OCI-LY3 (cell line): Measurements from ENCODE around the gene MED15.
A peak's percentile ranks its signal among the peaks of the same experiment; 100 is the strongest.

Experiments used
- H2AFZ ChIP-seq: fragments of 200-600, 300-600 bp; shearing (Covaris generic); 2 replicates; pipeline ENCODE4 v1.6.0; 2014; ENCODE audit warnings: antibody characterized with exemption, low read depth, low read length
- H3K27ac ChIP-seq: fragments of 200-600, 300-600 bp; sonication (generic); 2 replicates; pipeline ENCODE4 v1.5.1; 2014; ENCODE audit warnings: mild to moderate bottlenecking, low read length, moderate library complexity, mixed read lengths
- H3K27me3 ChIP-seq: fragments of 200-600, 300-600 bp; sonication (generic); 2 replicates; pipeline ENCODE4 v1.6.1; 2014; ENCODE audit warnings: low read depth, low read length, mixed read lengths
- H3K36me3 ChIP-seq: fragments of 200-600, 300-600 bp; sonication (generic); replicated peaks from 2 replicates; pipeline ENCODE3; 2014; ENCODE audit warnings: low read depth, low read length, mixed read lengths
- H3K4me1 ChIP-seq: fragments of 300-600, 200-600 bp; sonication (generic); 2 replicates; pipeline ENCODE4 v1.6.1; 2014; ENCODE audit warnings: low read length, mixed read lengths
- H3K4me2 ChIP-seq: fragments of 200-600, 300-600 bp; sonication (generic); 2 replicates; pipeline ENCODE4 v1.6.1; 2014; ENCODE audit warnings: low read length, mixed read lengths
- H3K4me3 ChIP-seq: fragments of 300-600, 200-600 bp; sonication (generic); 2 replicates; pipeline ENCODE4 v1.5.1; 2014; ENCODE audit warnings: antibody characterized with exemption, mild to moderate bottlenecking, low read length, moderate library complexity
- H3K79me2 ChIP-seq: fragments of 300-600, 200-600 bp; shearing (Covaris generic); 2 replicates; pipeline ENCODE4 v1.6.1; 2014; ENCODE audit warnings: mild to moderate bottlenecking, low read length, mixed read lengths
- H3K9ac ChIP-seq: fragments of 300-600, 200-600 bp; shearing (Covaris generic); 2 replicates; pipeline ENCODE4 v1.6.0; 2014; ENCODE audit warnings: mild to moderate bottlenecking, low read length, moderate library complexity
- H3K9me3 ChIP-seq: fragments of 200-600, 300-600 bp; shearing (Covaris generic); 2 replicates; pipeline ENCODE4 v1.6.1; 2014; ENCODE audit warnings: low read length, mixed read lengths; ENCODE audit not compliant: insufficient read depth
- H4K20me1 ChIP-seq: fragments of 200-600, 300-600 bp; sonication (generic); 2 replicates; pipeline ENCODE4 v1.6.1; 2016; ENCODE audit warnings: low read length, mixed read lengths; ENCODE audit not compliant: insufficient read depth
- CTCF ChIP-seq: fragments of 200-600, 300-600 bp; sonication (generic); IDR thresholded peaks from 2 replicates; pipeline ENCODE4 v1.5.1; 2014; ENCODE audit warnings: antibody characterized with exemption, low read length, low read depth
- EZH2phosphoT487 ChIP-seq: fragments of 200-600 bp; shearing (Covaris generic); IDR thresholded peaks from 2 replicates; pipeline ENCODE4 v1.6.1; 2018; ENCODE audit warnings: antibody characterized with exemption, mixed run types, low read depth

Gene MED15

GRCh38 chr22:20567993-20568417 is 60.6 kb downstream of the MED15 start:
- Histone ChIP-seq H3K4me1 (no peaks in the 10 kb centered on the region), H3K4me2 (no peak overlapping the region), H3K4me3 (no peak overlapping the region), H4K20me1 (peaks cover 22% of the 10 kb centered on the region; the same call in 1 of the 2 replicates), H3K9ac (no peak overlapping the region), H3K36me3 (peaks cover 69% of the 10 kb centered on the region), H3K79me2 (no peaks in the 10 kb centered on the region), H3K27me3 (no peaks in the 10 kb centered on the region), H3K27ac (no peak overlapping the region), H3K9me3 (no peaks in the 10 kb centered on the region), H2AFZ (no peak overlapping the region)
- TF ChIP-seq EZH2phosphoT487 (no peak), CTCF (peak; percentile 14; the same call in 1 of the 2 replicates)

GRCh38 chr22:20568502-20569058 is 61.2 kb downstream of the MED15 start:
- no peak for TF ChIP-seq CTCF
- no peak for TF ChIP-seq EZH2phosphoT487
- no peak overlapping the region for H3K4me2 ChIP-seq
- peaks cover 19% of the 10 kb centered on the region; the same call in 1 of the 2 replicates for H4K20me1 ChIP-seq
- H3K9ac ChIP-seq = no peak overlapping the region
- H3K9me3 ChIP-seq = no peaks in the 10 kb centered on the region
- no peaks in the 10 kb centered on the region for H3K79me2 ChIP-seq
- no peaks in the 10 kb centered on the region for H3K27me3 ChIP-seq
- no peak overlapping the region for H3K27ac ChIP-seq
- no peak overlapping the region for H2AFZ ChIP-seq
- H3K4me1 ChIP-seq = no peaks in the 10 kb centered on the region
- no peak overlapping the region for H3K4me3 ChIP-seq
- peaks cover 69% of the 10 kb centered on the region for H3K36me3 ChIP-seq

GRCh38 chr22:20569059-20570058 is 61.9 kb downstream of the MED15 start:
- Histone ChIP-seq H3K36me3 (peaks cover 74% of the 10 kb centered on the region), H3K4me3 (no peak overlapping the region), H3K9ac (no peak overlapping the region), H2AFZ (no peak overlapping the region), H3K79me2 (no peaks in the 10 kb centered on the region), H3K27me3 (no peaks in the 10 kb centered on the region), H3K27ac (no peak overlapping the region), H3K9me3 (no peaks in the 10 kb centered on the region), H3K4me1 (no peaks in the 10 kb centered on the region), H4K20me1 (peaks cover 13% of the 10 kb centered on the region; the same call in 1 of the 2 replicates), H3K4me2 (no peak overlapping the region)
- TF ChIP-seq EZH2phosphoT487 (no peak), CTCF (no peak)

GRCh38 chr22:20571078-20571503 is 63.7 kb downstream of the MED15 start:
- peaks cover 77% of the 10 kb centered on the region for H3K36me3 ChIP-seq
- no peak overlapping the region for H3K27ac ChIP-seq
- peaks cover 13% of the 10 kb centered on the region; the same call in 1 of the 2 replicates for H4K20me1 ChIP-seq

More at GRCh38 chr22:20571078-20571503, 63.7 kb downstream of the MED15 start:
- TF ChIP-seq CTCF (no peak), EZH2phosphoT487 (no peak)
- Histone ChIP-seq H3K79me2 (no peaks in the 10 kb centered on the region), H3K4me3 (no peak overlapping the region), H2AFZ (no peak overlapping the region), H3K27me3 (no peaks in the 10 kb centered on the region), H3K4me1 (no peaks in the 10 kb centered on the region), H3K9me3 (no peaks in the 10 kb centered on the region), H3K9ac (no peak overlapping the region), H3K4me2 (no peak overlapping the region)
